ENCODE results near the gene E2F4. TPM values are rescaled to one million over a fixed set of nuclear protein-coding genes. Genes with fewer than 3 reads are reported as not detected.

Gene E2F4
- total and polyA plus RNA-seq, 2 of the 13 experiments (the other 11 are each of a cell fraction or from before 2014, with no cell fraction given), result 84.8 to 91.2 TPM

- TF ChIP-seq KLF11 (CRISPR knock-in tag; IDR thresholded peaks at IDR 0.05) (no peak), DR1 (CRISPR knock-in tag; IDR thresholded peaks at IDR 0.05) (peak; percentile 78), HNRNPL (IDR thresholded peaks at IDR 0.05; ENCODE audit: low read depth, low read length) (0 out of 2 replicates have a peak, but pooled peaks have one; percentile 9), ZNF224 (CRISPR knock-in tag; IDR thresholded peaks at IDR 0.05) (no peak), SMYD3 (CRISPR knock-in tag; IDR thresholded peaks at IDR 0.05) (0 out of 2 replicates have a peak, but pooled peaks have one; percentile 67), FOXC1 (CRISPR knock-in tag; IDR thresholded peaks at IDR 0.05; ENCODE audit: borderline replicate concordance) (peak; percentile 86), ZNF564 (CRISPR knock-in tag; IDR thresholded peaks at IDR 0.05) (peak; percentile 80; the same call in 1 of the 2 replicates), NR2F6 (IDR thresholded peaks at IDR 0.05) (no peak), NR2F6 (CRISPR knock-in tag; IDR thresholded peaks at IDR 0.05) (peak; percentile 63; the same call in 1 of the 2 replicates), ATAD3A (CRISPR knock-in tag; IDR thresholded peaks at IDR 0.05) (no peak), ZFP41 (CRISPR knock-in tag; IDR thresholded peaks at IDR 0.05; ENCODE audit: borderline replicate concordance) (peak; percentile 62; the same call in 1 of the 2 replicates), ZNF121 (CRISPR knock-in tag; IDR thresholded peaks at IDR 0.05) (peak; percentile 77), ZBTB3 (CRISPR knock-in tag; IDR thresholded peaks at IDR 0.05; ENCODE audit: borderline replicate concordance, low read depth) (no peak), SKIL (CRISPR knock-in tag; IDR thresholded peaks at IDR 0.05; ENCODE audit: borderline replicate concordance) (0 out of 2 replicates have a peak, but pooled peaks have one; percentile 8), GPBP1L1 (CRISPR knock-in tag; IDR thresholded peaks at IDR 0.05) (no peak), CSRNP1 (CRISPR knock-in tag; IDR thresholded peaks at IDR 0.05) (no peak; the same call in 1 of the 2 replicates), ERF (CRISPR knock-in tag; IDR thresholded peaks at IDR 0.05) (peak; percentile 92), ZNF292 (CRISPR knock-in tag; IDR thresholded peaks at IDR 0.05; ENCODE audit: borderline replicate concordance, low read depth) (no peak), ZMAT3 (CRISPR knock-in tag; conservative IDR thresholded peaks at IDR 0.05) (peak; percentile 49; the same call in 1 of the 2 replicates), MED8 (CRISPR knock-in tag; IDR thresholded peaks at IDR 0.05; ENCODE audit: insufficient replicate concordance) (no peak), KDM5A (IDR thresholded peaks at IDR 0.05; ENCODE audit: borderline replicate concordance, low read length) (peak; percentile 84), ZNF263 (CRISPR knock-in tag; IDR thresholded peaks at IDR 0.05) (peak; percentile 61), FOXJ3 (CRISPR knock-in tag; IDR thresholded peaks at IDR 0.05; ENCODE audit: borderline replicate concordance) (0 out of 2 replicates have a peak, but pooled peaks have one; percentile 26), KLF12 (CRISPR knock-in tag; IDR thresholded peaks at IDR 0.05; ENCODE audit: borderline replicate concordance) (peak; percentile 85; the same call in 1 of the 2 replicates)
- TF ChIP-seq, protein P1, sequence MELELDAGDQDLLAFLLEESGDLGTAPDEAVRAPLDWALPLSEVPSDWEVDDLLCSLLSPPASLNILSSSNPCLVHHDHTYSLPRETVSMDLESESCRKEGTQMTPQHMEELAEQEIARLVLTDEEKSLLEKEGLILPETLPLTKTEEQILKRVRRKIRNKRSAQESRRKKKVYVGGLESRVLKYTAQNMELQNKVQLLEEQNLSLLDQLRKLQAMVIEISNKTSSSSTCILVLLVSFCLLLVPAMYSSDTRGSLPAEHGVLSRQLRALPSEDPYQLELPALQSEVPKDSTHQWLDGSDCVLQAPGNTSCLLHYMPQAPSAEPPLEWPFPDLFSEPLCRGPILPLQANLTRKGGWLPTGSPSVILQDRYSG (CRISPR knock-in tag; IDR thresholded peaks at IDR 0.05), result peak; percentile 91
These were observed at the start of gene E2F4 (continued) for GRCh38 chr16:67191995-67192681.
